GM12865 (cell line): ENCODE results near the gene ZNF488.

ENCODE experiments used
- DNase-seq: peaks from one replicate; pipeline ENCODE4 v3.0.0; 2010; ENCODE audit warnings: low read depth
- H3K4me3 ChIP-seq: 2 replicates; pipeline ENCODE4 v1.5.1; 2011; ENCODE audit warnings: mild to moderate bottlenecking, low read depth, low read length, control low read depth
- TF ChIP-seq, protein P1 (sequence below): IDR thresholded peaks from 2 replicates; pipeline ENCODE4 v1.5.1; 2011; ENCODE audit warnings: low read length, control low read depth, low read depth, inconsistent platforms; ENCODE audit not compliant: insufficient read depth; ENCODE audit errors: missing control alignments

ZNF488 gene

DNA sequence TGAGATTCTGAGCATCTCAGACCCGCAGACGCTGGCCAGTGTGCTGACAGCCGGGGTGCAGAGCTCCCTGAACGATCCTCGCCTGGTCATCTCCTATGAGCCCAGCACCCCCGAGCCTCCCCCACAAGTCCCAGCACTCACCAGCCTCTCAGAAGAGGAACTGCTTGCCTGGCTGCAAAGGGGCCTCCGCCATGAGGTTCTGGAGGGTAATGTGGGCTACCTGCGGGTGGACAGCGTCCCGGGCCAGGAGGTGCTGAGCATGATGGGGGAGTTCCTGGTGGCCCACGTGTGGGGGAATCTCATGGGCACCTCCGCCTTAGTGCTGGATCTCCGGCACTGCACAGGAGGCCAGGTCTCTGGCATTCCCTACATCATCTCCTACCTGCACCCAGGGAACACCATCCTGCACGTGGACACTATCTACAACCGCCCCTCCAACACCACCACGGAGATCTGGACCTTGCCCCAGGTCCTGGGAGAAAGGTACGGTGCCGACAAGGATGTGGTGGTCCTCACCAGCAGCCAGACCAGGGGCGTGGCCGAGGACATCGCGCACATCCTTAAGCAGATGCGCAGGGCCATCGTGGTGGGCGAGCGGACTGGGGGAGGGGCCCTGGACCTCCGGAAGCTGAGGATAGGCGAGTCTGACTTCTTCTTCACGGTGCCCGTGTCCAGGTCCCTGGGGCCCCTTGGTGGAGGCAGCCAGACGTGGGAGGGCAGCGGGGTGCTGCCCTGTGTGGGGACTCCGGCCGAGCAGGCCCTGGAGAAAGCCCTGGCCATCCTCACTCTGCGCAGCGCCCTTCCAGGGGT, 35.2 kb downstream of the ZNF488 start:
- TF ChIP-seq, protein P1, sequence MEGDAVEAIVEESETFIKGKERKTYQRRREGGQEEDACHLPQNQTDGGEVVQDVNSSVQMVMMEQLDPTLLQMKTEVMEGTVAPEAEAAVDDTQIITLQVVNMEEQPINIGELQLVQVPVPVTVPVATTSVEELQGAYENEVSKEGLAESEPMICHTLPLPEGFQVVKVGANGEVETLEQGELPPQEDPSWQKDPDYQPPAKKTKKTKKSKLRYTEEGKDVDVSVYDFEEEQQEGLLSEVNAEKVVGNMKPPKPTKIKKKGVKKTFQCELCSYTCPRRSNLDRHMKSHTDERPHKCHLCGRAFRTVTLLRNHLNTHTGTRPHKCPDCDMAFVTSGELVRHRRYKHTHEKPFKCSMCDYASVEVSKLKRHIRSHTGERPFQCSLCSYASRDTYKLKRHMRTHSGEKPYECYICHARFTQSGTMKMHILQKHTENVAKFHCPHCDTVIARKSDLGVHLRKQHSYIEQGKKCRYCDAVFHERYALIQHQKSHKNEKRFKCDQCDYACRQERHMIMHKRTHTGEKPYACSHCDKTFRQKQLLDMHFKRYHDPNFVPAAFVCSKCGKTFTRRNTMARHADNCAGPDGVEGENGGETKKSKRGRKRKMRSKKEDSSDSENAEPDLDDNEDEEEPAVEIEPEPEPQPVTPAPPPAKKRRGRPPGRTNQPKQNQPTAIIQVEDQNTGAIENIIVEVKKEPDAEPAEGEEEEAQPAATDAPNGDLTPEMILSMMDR, result no peak
- no peak overlapping the region for H3K4me3 ChIP-seq
- no peak for DNase-seq

DNA sequence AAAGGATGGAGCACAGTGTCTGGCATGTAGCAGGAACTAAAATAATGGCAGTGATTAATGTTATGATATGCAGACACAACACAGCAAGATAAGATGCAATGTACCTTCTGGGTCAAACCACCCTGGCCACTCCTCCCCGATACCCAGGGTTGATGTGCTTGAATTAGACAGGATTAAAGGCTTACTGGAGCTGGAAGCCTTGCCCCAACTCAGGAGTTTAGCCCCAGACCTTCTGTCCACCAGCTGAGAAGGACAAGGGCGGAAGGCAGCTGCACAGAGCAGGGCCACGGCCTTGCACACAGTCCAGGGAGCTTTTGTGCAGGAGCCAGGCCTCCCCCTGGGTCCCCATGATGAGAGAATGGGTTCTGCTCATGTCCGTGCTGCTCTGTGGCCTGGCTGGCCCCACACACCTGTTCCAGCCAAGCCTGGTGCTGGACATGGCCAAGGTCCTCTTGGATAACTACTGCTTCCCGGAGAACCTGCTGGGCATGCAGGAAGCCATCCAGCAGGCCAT, 35.9 kb downstream of the ZNF488 start, which contains the start of gene RBP3:
RBP3 (plus strand) TSS at position 226 of the 514 bp plus-strand sequence; CDS start at position 348, 122 bp downstream.
- H3K4me3 ChIP-seq, result no peak within 1 kb of the TSS
- no peak for DNase-seq
- TF ChIP-seq, protein P1, result no peak

DNA sequence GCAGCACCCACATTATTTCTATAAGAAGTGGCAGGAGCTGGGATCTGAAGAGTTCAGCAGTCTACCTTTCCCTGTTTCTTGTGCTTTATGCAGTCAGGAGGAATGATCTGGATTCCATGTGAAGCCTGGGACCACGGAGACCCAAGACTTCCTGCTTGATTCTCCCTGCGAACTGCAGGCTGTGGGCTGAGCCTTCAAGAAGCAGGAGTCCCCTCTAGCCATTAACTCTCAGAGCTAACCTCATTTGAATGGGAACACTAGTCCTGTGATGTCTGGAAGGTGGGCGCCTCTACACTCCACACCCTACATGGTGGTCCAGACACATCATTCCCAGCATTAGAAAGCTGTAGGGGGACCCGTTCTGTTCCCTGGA, 36.8 kb downstream of the ZNF488 start:
- H3K4me3 ChIP-seq, result no peak overlapping the region
- no peak for DNase-seq
- TF ChIP-seq, protein P1, result no peak

DNA sequence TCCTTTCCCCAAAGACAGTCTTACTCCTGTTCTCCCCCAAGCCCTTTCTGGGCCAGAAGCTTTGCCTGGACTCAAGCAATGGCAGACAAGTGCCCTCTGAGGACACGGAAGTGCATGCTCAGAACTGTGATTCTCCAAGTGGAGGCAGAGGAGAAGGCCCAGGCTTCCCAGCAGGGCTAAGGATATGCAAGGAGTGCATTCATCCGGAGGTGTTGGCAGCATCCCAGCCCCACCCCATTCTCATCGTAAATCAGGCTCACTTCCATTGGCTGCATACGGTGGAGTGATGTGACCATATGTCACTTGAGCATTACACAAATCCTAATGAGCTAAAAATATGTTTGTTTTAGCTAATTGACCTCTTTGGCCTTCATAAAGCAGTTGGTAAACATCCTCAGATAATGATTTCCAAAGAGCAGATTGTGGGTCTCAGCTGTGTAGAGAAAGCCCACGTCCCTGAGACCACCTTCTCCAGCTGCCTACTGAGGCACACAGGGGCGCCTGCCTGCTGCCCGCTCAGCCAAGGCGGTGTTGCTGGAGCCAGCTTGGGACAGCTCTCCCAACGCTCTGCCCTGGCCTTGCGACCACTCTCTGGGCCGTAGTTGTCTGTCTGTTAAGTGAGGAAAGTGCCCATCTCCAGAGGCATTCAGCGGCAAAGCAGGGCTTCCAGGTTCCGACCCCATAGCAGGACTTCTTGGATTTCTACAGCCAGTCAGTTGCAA, 37.4 kb downstream of the ZNF488 start:
- no peak for DNase-seq
- no peak overlapping the region for H3K4me3 ChIP-seq
- TF ChIP-seq, protein P1, result no peak

DNA sequence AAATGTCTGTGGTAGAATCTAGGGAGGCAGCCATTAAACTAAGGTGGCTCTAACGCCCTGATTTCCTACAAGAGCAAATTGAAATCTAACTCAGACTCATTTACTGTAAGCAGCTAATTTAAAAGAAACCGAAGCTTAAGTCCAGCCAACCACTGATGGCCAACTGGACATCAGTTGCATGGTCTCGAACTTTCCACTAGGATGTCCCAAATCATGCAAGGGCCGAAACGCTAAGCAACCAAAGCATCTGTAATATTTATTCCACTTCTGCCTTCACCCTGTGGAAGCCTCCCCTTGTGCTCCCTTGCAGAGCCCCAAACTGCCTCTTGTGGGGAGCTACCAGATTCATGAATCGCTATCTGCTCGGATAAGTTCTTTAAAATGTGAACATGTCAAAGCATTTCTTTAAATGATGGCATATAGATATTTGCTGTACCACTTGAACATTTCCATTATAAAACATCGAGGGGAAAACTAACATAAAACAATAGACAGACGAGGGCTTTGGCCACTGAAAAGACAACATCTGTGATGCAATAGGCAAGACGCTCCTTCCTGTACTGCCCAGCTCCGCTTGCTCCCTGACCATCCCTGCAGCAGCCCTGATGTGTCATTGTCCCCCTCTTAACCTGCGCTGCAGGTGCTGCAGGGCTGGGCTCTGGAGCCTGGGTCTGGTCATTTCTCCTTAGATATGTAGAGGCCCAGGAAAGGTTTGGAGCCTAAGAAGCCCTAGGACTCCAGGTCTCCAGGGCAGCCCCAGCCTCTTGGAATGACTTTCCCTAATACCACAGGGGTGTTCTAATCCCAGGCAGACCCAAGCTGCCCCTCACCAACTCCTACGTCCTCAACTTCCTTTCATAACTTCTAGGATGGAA, 38.9 kb downstream of the ZNF488 start:
- TF ChIP-seq, protein P1, result no peak
- no peak for DNase-seq
- no peak overlapping the region for H3K4me3 ChIP-seq

DNA sequence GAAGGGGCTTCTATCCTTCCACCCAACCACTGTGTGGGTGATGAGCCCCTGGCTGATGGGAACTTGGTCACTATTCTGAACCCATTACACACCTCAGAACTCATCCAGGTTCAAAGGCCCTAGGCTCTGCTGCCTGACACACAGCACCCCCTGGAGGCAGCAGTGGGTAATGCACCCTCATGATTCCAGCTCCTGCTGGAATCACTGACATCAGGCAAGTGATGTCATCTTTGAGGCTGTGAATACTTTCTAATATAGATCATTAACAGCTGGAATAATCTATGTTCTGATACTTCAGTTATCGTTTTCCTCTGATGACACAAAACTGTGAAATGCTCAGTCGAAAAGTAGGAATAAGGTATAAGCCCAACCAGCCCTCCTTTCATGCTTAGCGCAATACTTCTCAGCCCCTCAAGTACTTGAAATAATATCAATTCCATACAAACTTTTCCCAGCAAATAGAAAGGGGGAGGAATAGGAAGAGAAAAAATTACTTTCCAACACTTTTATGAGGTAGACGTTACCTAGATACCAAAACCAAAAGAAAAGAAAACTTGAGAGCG, 43.4 kb downstream of the ZNF488 start:
- peak; percentile 59 for DNase-seq
- H3K4me3 ChIP-seq, result no peak overlapping the region
- TF ChIP-seq, protein P1, result peak; percentile 99
